ENCODE results near the gene TACR1. TPM values are rescaled to one million over a fixed set of nuclear protein-coding genes. Genes with fewer than 3 reads are reported as not detected.
"Not testable (repeated sequence)": the region's sequence is repeated elsewhere in the genome, so short reads cannot be mapped to it uniquely, and the experiment has no call there.

The TACR1 gene
- total RNA-seq, 1 experiment from 2014 or later, result 0.13 TPM

DNA sequence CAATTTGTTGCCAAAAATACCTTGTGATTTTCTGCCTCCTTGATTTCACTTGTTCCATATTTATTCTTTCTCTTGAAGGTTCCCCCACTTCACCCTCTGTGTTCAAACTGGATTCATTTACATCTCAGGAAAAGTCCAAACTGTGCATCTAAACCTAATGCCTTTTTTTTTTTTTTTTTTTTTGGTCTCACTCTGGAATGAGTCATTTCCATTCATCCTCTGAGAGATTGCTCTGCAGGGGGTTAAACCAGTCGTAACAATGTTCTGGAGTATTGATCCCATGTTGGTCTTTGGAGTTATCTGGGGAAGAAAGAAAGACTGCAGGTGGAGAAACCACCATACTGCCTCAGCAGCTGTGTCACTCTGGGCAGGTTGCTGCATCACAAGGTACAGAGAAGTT lies 119.7 kb downstream of the TACR1 start:
- no peak overlapping the region for H3K4me3 ChIP-seq
- no peaks in the 10 kb centered on the region for H3K9me3 ChIP-seq (replicated peaks)
- H3K27ac ChIP-seq, result no peak overlapping the region
- H3K4me1 ChIP-seq (replicated peaks), result no peaks in the 10 kb centered on the region
- DNase-seq (ENCODE audit: low read depth in 1 of 2, low spot score in 2 of 2), result no peak
- H3K36me3 ChIP-seq, result no peaks in the 10 kb centered on the region
- H3K27me3 ChIP-seq (replicated peaks), result no peaks in the 10 kb centered on the region

DNA sequence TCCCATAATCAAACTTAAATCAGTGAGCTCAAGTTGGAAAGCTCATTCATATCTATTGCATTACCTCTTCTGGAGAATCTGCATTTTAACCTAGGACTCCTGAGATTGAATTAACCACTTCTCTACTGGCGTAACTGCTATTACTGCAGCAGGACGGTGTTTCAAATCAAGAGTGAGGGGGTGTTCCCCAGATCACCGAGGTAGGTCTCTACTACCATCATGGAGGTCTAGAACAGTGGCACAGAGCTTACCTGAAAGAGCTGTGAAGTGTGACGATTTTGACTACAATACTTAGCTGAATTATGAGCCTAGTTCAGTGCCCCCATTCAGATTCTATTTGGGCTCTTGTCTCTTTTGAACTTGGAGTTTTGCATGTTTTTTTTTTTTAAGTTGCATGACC lies 121.4 kb downstream of the TACR1 start:
- H3K9me3 ChIP-seq (replicated peaks), result no peaks in the 10 kb centered on the region
- H3K4me3 ChIP-seq, result no peak overlapping the region
- no peaks in the 10 kb centered on the region for H3K4me1 ChIP-seq (replicated peaks)
- no peaks in the 10 kb centered on the region for H3K27me3 ChIP-seq (replicated peaks)
- H3K27ac ChIP-seq, result no peak overlapping the region
- H3K36me3 ChIP-seq, result no peaks in the 10 kb centered on the region
- DNase-seq (ENCODE audit: low read depth in 1 of 2, low spot score in 2 of 2), result no peak

DNA sequence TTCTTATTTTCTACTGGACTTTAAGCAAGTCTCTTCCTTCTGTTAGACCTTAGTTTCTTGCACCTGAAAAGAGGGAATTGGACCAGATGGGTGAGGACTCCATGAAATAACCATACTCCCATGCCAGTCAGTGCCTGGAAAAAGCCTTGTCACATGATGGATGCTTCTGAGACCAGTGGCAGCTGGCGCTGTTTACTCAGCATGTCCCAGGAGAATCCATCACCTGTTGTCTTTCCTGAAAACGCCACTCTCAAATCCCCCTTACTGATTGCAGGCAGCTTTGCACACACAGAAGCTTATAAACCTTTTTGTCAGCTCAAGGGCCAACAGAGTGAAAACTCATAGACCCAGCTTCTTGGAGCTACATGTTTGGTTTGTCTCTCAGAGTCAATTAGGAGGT lies 123.2 kb downstream of the TACR1 start:
- no peak overlapping the region for H3K4me3 ChIP-seq
- no peak overlapping the region for H3K27ac ChIP-seq
- H3K4me1 ChIP-seq (replicated peaks), result no peaks in the 10 kb centered on the region
- no peak for DNase-seq (ENCODE audit: low read depth in 1 of 2, low spot score in 2 of 2)
- H3K9me3 ChIP-seq (replicated peaks), result no peaks in the 10 kb centered on the region
- no peaks in the 10 kb centered on the region for H3K36me3 ChIP-seq
- no peaks in the 10 kb centered on the region for H3K27me3 ChIP-seq (replicated peaks)

DNA sequence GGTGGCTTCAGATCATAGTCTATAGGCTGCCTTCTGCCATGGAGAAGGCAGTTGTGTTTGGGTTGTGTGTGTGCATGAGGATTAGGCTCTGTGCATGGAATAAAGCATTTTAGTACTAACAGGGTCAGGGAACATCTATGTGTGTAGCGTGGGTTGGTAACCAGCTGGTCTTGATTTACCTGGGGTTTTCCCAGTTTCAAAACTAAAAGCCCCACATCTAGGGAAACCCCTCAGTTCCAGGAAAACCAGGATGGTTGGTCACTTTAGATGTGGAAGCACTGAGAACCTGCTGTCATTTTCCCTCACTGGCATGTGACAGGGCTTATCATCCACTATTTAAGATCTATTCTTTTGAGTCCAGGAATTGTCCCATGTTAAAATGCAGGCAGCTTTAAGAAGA lies 124.6 kb downstream of the TACR1 start:
- no peaks in the 10 kb centered on the region for H3K36me3 ChIP-seq
- H3K4me1 ChIP-seq (replicated peaks), result no peaks in the 10 kb centered on the region
- no peak for DNase-seq (ENCODE audit: low read depth in 1 of 2, low spot score in 2 of 2)
- H3K27ac ChIP-seq, result no peak overlapping the region
- no peak overlapping the region for H3K4me3 ChIP-seq
- H3K9me3 ChIP-seq (replicated peaks), result no peaks in the 10 kb centered on the region
- no peaks in the 10 kb centered on the region for H3K27me3 ChIP-seq (replicated peaks)

DNA sequence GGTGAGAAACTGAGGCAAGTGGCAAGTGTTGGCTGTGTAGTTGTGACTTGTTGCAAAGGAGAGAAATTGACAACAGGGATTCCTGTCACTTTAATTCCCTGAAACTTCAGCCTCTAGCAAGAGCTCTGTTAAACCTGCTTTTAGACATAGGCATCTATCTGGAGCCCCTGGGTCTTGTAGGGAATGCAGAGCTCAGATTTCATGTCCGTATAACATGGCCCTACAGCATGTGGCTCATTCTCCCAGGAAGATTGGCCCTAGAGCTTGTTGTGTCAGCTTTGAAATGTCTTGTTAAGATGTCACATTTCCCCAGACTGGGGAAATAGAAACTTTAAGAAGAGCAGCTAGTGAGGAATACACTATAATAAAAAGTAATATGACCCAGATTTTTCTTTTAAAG lies 125.1 kb downstream of the TACR1 start:
- H3K36me3 ChIP-seq, result no peaks in the 10 kb centered on the region
- no peak overlapping the region for H3K27ac ChIP-seq
- no peaks in the 10 kb centered on the region for H3K4me1 ChIP-seq (replicated peaks)
- no peaks in the 10 kb centered on the region for H3K9me3 ChIP-seq (replicated peaks)
- no peaks in the 10 kb centered on the region for H3K27me3 ChIP-seq (replicated peaks)
- no peak for DNase-seq (ENCODE audit: low read depth in 1 of 2, low spot score in 2 of 2)
- no peak overlapping the region for H3K4me3 ChIP-seq

DNA sequence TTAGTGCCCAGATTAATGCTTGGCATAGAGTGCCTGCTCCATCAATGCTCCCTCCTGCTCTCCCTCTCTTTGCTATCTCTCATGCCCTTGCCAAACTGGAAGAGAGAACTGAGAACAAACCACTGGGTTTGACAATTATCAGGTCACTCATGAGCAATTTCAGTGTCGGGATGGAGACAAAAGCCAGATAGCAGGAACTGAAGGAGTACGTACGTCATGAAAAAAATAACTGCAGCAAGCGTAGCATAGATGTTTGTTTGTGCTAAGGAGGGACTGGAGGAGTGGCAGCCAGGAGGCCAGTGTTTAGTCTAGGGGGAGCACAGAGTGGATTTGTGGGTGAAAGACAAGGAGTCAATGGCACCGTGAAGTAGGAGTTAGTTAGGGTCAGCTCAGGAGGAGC lies 127.6 kb downstream of the TACR1 start:
- no peak for DNase-seq (ENCODE audit: low read depth in 1 of 2, low spot score in 2 of 2)
- Histone ChIP-seq H3K9me3 (replicated peaks) (no peaks in the 10 kb centered on the region), H3K4me3 (no peak overlapping the region), H3K27me3 (replicated peaks) (no peaks in the 10 kb centered on the region), H3K36me3 (no peaks in the 10 kb centered on the region), H3K4me1 (replicated peaks) (no peaks in the 10 kb centered on the region), H3K27ac (no peak overlapping the region)

DNA sequence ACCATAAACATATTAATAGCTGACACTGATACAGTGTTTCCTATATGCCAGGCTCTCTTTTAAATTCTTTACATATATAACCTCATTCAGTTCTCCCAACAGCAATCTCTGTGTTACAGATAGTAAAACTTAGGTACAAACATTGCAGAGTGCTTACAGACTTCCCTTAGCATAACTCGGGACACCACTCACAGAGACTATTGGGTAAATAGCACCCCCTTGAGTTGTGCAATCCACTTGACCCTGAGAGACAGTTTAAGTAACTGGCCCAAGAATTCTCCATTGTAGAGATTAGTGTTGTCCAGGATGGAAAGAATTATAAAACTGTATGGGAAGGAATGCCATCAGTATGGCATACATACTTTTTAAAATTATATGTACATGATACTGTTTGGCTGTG lies 130.8 kb downstream of the TACR1 start:
- peak in 1 of 2 experiments; percentile 34 for DNase-seq (ENCODE audit: low read depth in 1 of 2, low spot score in 2 of 2)
- Histone ChIP-seq H3K27ac (no peak overlapping the region), H3K36me3 (no peaks in the 10 kb centered on the region), H3K4me1 (replicated peaks) (no peaks in the 10 kb centered on the region; the same call in 1 of the 2 replicates), H3K9me3 (replicated peaks) (no peaks in the 10 kb centered on the region), H3K4me3 (no peak overlapping the region), H3K27me3 (replicated peaks) (no peaks in the 10 kb centered on the region)

DNA sequence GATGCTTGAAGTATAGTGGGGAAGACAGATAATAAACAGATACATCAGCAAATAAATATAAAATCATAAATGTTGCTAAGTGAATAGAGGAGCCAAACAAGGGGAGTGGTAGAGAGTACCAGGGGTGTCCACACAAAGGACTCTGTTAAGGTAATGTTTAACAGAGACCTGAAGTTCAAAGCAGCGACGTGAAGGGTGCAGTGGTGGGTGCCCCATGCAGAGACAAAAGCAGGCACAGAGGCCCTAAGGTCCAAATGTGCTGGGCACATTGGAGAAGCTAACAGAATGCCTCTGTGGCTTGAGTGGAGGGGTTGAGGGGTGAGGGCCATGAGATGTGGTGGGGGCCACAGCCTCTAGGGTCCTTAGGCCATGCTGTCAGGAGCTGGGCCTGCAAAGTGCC lies 131.8 kb downstream of the TACR1 start:
- DNase-seq (ENCODE audit: low read depth in 1 of 2, low spot score in 2 of 2), result no peak

DNA sequence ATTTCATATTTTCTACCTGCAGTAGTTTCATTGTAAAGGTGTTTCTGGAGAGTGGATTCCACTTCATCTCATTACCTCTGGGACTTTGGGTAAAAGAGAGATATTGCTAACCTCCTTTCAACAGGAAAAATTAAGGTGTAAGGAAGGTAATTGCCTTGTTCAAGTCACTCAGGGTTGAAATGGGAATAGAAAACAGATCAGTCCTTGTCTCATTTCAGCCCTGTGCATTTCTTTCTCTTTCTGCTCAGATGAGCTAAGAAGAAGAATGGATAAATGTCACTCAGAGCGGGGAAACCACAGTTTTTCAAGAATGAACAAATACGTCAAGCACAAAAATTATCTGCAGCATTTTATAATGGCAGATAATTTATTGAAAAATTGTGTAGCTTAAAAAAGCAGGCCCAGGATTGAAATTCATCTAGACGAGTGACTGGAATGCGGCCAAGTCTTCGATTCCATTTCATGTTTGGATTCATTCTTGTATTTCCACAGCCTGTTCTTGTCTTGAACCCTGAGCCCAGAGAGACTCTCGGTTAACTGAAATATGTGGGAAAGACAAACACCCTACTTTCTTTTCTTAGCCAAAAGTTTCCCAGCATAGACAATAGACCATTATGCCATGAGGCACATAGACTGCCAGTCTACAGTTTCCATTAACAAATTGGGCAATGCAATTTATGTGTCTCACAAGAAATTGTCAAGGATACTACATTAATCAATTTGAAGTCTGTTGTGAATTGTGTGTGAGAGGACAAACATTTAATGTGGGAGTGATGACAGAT lies 133.0 kb downstream of the TACR1 start:
- Histone ChIP-seq H3K9me3 (replicated peaks) (no peaks in the 10 kb centered on the region), H3K4me3 (no peak overlapping the region), H3K4me1 (replicated peaks) (no peaks in the 10 kb centered on the region; the same call in 1 of the 2 replicates), H3K27me3 (replicated peaks) (no peaks in the 10 kb centered on the region), H3K27ac (peak overlapping the region; percentile 65; the same call in 1 of the 2 replicates), H3K36me3 (no peaks in the 10 kb centered on the region)
- no peak for DNase-seq (ENCODE audit: low read depth in 1 of 2, low spot score in 2 of 2)

More for the DNA sequence above, 131.8 kb downstream of the TACR1 start:
- H3K4me3 ChIP-seq, result no peak overlapping the region
- H3K4me1 ChIP-seq (replicated peaks), result no peaks in the 10 kb centered on the region; the same call in 1 of the 2 replicates
- H3K27me3 ChIP-seq (replicated peaks), result no peaks in the 10 kb centered on the region
- H3K9me3 ChIP-seq (replicated peaks), result no peaks in the 10 kb centered on the region
- H3K27ac ChIP-seq, result no peak overlapping the region
- no peaks in the 10 kb centered on the region for H3K36me3 ChIP-seq

DNA sequence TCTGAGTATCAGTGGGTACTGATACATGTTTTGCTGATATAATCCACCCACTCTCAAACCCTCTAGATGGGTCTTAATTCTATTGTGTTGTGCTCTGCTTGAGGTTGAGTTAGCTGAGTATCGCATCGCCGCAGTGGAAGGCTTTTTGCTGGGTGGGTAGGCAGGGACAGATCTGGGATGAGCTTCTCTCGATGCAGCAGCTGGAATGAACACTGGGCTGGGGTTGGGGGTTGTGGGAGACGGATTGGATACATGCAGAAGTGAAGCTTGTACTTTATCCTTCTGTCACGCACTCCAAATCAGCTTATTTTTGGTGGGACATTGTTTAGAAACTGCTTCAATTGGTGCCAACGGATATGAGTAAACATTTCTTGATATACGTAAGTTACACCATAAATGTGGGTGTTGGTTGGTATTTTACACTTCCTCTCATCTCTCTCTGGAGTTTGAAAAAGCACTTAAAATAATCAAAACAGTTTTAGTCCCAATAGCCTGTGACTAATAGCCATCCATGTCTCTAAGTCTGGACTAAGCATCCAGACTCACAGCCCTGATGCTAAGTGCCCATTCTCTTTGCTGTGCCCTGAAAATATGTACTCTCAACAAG lies 133.8 kb downstream of the TACR1 start:
- Histone ChIP-seq H3K9me3 (replicated peaks) (no peaks in the 10 kb centered on the region), H3K36me3 (no peaks in the 10 kb centered on the region), H3K4me1 (replicated peaks) (no peaks in the 10 kb centered on the region; the same call in 1 of the 2 replicates), H3K27me3 (replicated peaks) (no peaks in the 10 kb centered on the region), H3K4me3 (no peak overlapping the region), H3K27ac (peak overlapping the region; percentile 65)
- DNase-seq (ENCODE audit: low read depth in 1 of 2, low spot score in 2 of 2), result peak; percentile 52 to 65

DNA sequence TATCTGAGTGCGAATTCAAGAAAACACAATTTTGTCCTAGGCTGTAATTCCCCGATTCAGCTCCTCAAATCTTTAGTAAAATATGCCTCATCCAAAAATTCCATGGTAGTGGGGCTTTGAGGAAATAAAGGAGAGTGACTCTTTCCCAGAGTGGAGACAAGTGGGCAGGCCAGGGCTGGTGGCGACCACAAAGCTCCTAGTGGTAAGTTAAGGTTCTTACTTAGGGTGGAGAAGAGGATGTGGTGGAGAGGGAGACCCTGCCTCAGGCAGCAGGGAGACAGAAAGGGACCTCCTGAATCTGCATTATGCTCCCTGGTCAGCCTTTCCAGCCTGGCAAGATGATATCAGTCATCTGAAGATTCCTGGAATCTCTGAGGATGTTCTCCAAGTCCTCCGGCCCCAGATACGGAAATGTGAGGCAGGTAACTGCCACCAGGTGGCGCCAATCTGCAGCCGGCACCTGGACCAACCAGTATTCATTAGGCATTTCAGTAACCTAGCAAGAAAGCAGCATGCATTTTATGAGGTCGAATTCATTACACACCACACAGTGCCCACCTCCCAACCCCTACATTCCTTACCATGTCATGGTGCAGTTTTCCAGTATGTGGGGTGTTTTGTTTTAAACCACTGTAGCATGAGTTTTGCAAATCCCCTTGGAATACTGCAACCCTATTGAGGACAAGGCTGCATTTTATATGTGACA lies 134.5 kb downstream of the TACR1 start:
- Histone ChIP-seq H3K36me3 (no peaks in the 10 kb centered on the region), H3K4me1 (replicated peaks) (no peaks in the 10 kb centered on the region; the same call in 1 of the 2 replicates), H3K9me3 (replicated peaks) (no peaks in the 10 kb centered on the region), H3K27ac (peak overlapping the region; percentile 65), H3K27me3 (replicated peaks) (no peaks in the 10 kb centered on the region), H3K4me3 (no peak overlapping the region)
- DNase-seq (ENCODE audit: low read depth in 1 of 2, low spot score in 2 of 2), result peak; percentile 68 to 76

DNA sequence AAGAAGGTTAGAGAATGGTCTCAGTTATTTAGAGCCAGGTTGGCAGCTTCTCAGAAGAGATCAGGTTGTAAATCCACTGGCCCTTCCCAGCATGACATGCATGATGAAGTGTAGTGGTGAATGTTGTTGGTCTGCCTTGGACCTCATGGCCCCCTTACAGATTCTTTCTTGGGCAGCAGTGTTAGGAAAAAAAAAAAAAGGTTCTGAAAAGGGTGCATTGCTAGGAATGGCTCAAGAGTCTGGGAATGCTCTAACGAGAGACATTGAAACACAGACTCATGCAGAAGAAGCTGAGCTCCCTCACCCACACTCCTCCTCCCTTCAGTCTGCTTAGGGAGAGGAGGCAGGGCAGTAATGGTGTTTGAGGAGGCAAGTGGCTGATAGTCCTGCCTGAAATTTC lies 135.4 kb downstream of the TACR1 start:
- Histone ChIP-seq H3K27me3 (replicated peaks) (no peaks in the 10 kb centered on the region), H3K36me3 (no peaks in the 10 kb centered on the region), H3K27ac (no peak overlapping the region), H3K4me1 (replicated peaks) (no peaks in the 10 kb centered on the region; the same call in 1 of the 2 replicates), H3K9me3 (replicated peaks) (no peaks in the 10 kb centered on the region), H3K4me3 (no peak overlapping the region)
- no peak for DNase-seq (ENCODE audit: low read depth in 1 of 2, low spot score in 2 of 2)

DNA sequence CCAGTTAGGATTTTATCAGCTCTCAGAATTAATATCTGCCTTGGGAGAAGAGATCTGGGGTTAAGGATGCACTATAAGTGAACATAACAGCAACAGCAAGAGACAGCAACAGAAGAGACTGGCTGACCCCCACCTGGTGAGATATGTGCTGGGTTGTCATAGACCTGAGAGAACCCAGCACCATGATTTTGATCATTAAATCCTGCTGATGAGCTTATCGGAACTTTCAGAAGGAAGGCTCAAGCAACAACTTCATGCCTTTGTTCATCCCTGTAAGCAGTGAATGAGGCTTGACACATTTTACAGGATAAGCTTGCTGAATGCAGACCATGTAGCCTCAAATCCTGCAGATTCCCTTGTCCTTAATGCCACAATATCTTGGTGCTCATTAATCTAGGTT lies 140.9 kb downstream of the TACR1 start:
- no peaks in the 10 kb centered on the region for H3K9me3 ChIP-seq (replicated peaks)
- no peak for DNase-seq (ENCODE audit: low read depth in 1 of 2, low spot score in 2 of 2)
- H3K27me3 ChIP-seq (replicated peaks), result no peaks in the 10 kb centered on the region
- H3K27ac ChIP-seq, result no peak overlapping the region
- no peaks in the 10 kb centered on the region for H3K36me3 ChIP-seq
- H3K4me3 ChIP-seq, result no peak overlapping the region
- H3K4me1 ChIP-seq (replicated peaks), result peaks cover 37% of the 10 kb centered on the region

DNA sequence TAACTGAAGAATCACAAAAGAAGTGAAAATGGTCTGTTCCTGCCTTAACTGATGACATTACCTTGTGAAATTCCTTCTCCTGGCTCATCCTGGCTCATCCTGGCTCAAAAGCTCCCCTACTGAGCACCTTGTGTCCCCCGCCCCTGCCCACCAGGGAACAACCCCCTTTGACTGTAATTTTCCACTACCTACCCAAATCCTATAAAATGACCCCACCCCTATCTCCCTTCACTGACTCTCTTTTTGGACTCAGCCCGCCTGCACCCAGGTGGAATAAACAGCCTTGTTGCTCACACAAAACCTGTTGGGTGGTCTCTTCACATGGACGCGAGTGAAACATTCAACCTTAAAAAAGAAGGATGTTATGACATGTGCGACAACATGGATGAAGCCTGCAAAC lies 142.2 kb downstream of the TACR1 start:
- H3K36me3 ChIP-seq; H3K4me3 ChIP-seq; H3K9me3 ChIP-seq (replicated peaks); H3K27me3 ChIP-seq (replicated peaks); DNase-seq (ENCODE audit: low read depth in 1 of 2, low spot score in 2 of 2): not testable (repeated sequence)
- peak overlapping the region; percentile 97 for H3K27ac ChIP-seq
- H3K4me1 ChIP-seq (replicated peaks), result peaks cover 37% of the 10 kb centered on the region

Data from SJSA1 (cell line).